Naive B cell (primary cell): ENCODE measurements around the gene SMIM15. TPM values are rescaled to one million over a fixed set of nuclear protein-coding genes. Genes with fewer than 3 reads are reported as not detected.

ENCODE experiments used
- polyA plus RNA-seq, 6 donors: library from polyadenylated mRNA; unstranded; fragments of 300-500 nt; fragmentation: Illumina TruSeq; gene quantifications; one replicate each; pipeline ENCODE4 v1.2.3, GENCODE V29; 2021; ENCODE audit warnings: low read depth in 6 of 6

SMIM15 gene
- polyA plus RNA-seq, 6 donors from 2014 or later, result 22.6 to 40.6 (median 35.1) TPM

Other genes starting within 250 kb of the SMIM15 start
- gene ERCC8, start 217.4 kb downstream of the SMIM15 start, polyA plus RNA-seq, result 10 to 100 TPM in 5 of 6 donors, 1 to 10 TPM in 1; 8.5 to 15.9 (median 13.0) TPM
- 10 to 100 TPM; 15.8 to 34.1 (median 28.7) TPM for gene NDUFAF2, start 217.3 kb downstream of the SMIM15 start, polyA plus RNA-seq
- gene ZSWIM6, start 169.8 kb upstream of the SMIM15 start, polyA plus RNA-seq, result 1 to 10 TPM in 5 of 6 donors, under 1 TPM in 1; 0.65 to 1.5 (median 1.4) TPM